HG03039 (cell line): Measurements from ENCODE around the gene TNFSF11.

ENCODE experiments used
- ATAC-seq: cut with Tn5 transposase; IDR thresholded peaks from one replicate; pipeline ENCODE4 v1.9.1; 2021; ENCODE audit warnings: mild to moderate bottlenecking, moderate library complexity; ENCODE audit not compliant: unreplicated experiment

TNFSF11 gene

GRCh38 chr13:42574011-42574410, at the start of gene TNFSF11:
TNFSF11 (plus strand) TSS chr13:42574152; CDS start chr13:42574304, 152 bp downstream.
- ATAC-seq, result peak; percentile 13

GRCh38 chr13:42524487-42525034, 49.4 kb upstream of the TNFSF11 start:
- ATAC-seq, result no peak

- ATAC-seq, result no peak
Observed at GRCh38 chr13:42525035-42525504, 48.9 kb upstream of the TNFSF11 start.

- no peak for ATAC-seq
Observed at GRCh38 chr13:42526276-42526675, 47.7 kb upstream of the TNFSF11 start.

- no peak for ATAC-seq
Observed at GRCh38 chr13:42526804-42527203, 47.1 kb upstream of the TNFSF11 start.

GRCh38 chr13:42532561-42533335, 41.2 kb upstream of the TNFSF11 start:
- peak; percentile 53 for ATAC-seq

- ATAC-seq, result no peak
Observed at GRCh38 chr13:42533336-42533591, 40.7 kb upstream of the TNFSF11 start.

DNA sequence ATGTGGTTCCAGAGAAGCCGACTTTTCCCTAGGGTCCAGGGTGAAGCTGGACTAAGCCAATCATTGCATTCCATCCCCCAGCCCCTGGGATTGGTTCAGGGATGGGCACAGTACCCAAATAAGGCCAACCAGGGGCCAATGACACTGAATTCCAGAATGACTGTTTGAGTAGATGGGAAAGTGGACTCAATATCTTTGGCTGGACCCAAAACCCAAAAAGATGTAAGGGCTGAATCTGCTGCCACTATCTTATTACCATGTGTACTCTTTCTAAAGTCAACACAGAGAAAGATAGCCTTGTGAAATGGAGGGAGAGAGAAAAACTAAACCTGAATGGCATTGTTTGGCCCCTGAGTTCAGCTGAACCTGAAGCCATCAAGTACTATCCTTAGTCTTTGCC, 39.2 kb upstream of the TNFSF11 start:
- ATAC-seq, result no peak

- ATAC-seq, result no peak
Observed at GRCh38 chr13:42538996-42539395, 35.0 kb upstream of the TNFSF11 start.

GRCh38 chr13:42539670-42540069, 34.3 kb upstream of the TNFSF11 start:
- ATAC-seq, result no peak

DNA sequence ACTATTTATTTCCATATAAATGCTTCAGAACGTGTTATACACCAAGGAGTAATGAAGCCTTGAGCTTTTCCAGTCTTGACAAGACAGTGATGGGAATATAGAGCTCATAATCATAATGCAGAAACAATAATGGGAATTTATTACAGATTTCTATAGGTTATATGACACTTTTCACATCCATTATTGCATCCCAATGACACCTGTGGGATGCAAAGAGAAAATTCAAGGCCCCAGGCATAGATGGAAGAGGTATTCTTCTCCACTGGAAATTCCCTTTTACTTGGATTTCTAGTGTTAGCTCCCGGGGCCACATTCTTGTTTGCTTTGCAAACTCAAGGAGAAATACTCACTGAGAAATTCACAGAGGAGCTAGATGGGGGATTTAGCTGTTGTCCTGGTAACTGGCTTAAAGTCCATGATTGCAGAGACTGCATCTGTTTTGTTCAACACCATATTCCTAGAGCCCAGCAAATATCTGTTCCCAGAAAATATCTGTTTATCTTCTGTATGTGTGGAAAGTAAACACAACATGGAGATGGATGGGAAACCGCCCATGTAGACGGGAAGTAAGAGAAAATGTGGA, 30.6 kb upstream of the TNFSF11 start:
- no peak for ATAC-seq

DNA sequence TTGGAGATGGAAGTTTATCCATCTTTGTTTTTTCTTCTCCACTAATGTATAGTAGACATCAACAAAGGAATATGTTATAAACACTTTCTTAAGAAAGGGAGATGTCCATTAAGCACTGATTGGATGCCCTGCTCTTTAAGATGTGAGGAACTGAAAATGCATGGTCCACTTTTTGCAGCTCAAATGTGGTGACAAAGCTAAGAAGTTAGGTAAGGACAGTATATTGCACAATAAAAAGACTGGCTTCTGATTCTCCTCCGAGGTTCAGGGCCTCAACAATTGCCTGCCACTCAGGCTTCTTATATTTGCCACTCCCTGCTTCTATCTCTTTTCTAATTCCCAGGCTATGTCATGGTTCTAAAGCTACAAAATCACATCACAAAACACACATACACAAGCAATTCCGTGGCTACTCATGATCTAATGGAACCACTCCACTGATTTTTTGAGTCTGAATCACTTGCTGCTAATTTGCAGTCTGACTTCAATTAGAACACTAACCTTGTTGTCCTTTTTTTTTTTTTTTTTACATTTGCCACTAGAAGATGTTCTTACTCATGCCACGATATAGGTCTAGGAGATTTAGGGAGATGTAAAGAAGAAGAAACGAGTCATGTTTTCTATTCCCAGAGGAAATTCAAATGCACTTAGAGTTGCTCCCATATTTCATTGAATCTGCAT, 29.6 kb upstream of the TNFSF11 start:
- ATAC-seq, result no peak

- no peak for ATAC-seq
Observed at GRCh38 chr13:42545842-42546241, 28.1 kb upstream of the TNFSF11 start.

DNA sequence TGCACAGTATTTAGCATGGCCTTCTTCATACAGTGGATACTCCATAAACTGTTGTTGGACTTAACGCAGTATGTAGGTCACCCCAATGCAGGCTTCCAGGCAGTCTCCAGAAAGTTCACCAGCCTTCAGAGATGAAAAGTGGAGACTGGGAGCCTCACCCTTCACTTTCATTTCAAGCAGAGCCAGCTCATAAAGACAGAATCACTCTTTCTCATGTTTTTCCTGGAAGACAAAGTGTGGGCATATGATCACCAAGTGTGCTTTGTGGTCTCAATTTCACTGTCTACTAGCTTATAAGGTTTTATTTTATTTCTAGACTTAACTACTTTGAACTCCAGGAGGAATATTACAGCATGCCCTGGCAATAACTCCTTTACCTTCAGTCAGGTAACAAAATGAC, 26.3 kb upstream of the TNFSF11 start:
- ATAC-seq, result no peak

DNA sequence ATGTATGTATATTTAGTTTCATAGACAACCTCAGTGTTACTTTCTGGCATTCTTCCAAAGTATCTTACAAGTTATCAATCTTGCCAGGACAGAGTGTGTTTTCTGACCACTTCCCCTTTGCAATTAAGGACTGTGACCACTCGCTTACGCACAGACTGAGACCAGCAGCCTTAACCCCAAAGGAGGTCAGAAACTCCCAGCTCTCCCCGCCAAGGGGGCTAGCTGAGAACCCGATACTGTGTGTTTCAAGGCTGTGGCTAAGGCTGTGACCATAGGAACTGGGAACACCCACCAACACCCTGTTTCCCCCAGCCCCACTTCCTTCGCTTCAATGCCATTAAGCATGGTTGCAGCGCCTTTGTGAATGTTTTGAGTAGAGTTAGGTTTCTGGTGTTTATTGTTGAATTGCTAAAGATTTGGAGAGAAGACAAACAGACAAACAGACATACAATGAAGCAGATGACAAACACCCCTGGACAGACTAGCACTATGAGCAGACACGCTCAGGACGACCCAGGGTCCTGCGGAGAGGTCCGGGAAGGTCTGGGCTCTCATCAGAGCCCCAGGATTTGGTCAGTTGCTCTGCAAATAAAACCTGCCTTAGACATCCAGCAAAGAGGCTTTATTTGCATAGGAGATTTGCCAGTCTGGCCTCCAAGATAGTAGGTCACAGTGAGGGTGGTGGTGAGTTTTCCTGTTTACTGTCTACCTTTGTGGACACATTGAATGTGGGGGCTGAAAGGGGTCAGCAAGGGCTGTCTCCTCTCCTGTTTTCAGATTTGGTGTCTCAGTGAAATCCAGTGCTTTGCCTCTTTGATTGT, 25.0 kb upstream of the TNFSF11 start:
- peak; percentile 79 for ATAC-seq

- ATAC-seq, result peak; percentile 4
Observed at GRCh38 chr13:42549552-42549936, 24.4 kb upstream of the TNFSF11 start.

DNA sequence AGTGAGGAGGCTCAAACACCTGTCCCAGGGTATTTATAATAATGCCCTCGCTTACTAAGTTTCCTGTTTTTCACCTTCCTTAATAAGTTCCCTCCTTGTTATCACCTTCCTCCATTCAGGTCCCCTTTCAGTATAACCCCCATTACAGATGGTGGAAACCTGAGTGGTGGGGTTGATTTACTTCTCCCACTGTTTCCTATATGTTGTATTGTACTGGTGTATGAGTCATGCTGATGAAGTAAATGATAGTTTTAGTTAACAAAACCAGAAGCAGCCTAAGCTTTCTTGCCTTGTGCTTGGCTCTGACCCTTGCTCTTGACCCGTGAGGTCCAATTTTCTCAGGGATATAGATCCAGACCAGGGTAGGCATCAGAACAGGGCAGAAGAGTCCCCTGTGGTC, 22.3 kb upstream of the TNFSF11 start:
- ATAC-seq, result no peak

GRCh38 chr13:42553098-42554046, 20.6 kb upstream of the TNFSF11 start:
- no peak for ATAC-seq

DNA sequence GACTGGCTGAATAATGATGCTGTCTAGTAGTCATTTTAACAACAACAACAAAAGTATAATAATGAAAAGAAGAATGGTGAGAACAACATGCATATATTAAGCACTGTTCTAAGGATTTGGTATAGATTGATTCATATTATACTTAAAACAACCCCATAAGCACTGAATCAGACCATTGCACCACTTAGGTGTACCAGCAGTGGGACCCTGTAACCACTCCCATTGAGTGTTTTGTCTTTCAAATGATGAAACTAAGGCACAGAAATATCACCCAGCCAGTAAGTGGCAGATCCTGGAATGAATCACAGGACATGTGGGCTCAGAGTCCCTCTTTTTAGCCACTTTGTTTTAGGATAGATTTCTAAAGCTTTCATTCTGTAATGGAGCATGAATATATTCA, 14.9 kb upstream of the TNFSF11 start:
- ATAC-seq, result no peak
